ENCODE data around the gene KLHL33. TPM values are rescaled to one million over a fixed set of nuclear protein-coding genes. Genes with fewer than 3 reads are reported as not detected.

Gene KLHL33
- total RNA-seq, 1 experiment from 2014 or later: not detected

DNA sequence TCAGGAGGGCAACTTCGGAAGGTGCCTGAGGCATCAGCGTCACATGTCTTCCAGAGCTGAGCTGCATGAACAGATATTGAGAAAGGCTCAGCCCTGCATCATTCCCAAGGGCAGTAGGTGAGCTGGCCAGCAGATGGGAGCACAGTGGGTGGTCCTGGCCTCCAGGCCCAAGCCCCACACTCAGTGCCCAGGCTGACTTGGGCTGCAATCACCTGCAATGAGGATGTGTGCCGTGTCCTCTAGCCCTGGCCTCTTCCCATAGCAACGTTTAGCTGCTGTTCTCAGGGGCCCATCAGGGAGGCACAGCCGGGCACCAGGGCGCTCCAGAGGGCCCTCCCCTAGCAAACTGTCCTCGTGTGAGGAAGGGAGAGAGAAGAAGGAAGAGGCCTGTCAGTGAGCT, 54.6 kb downstream of the KLHL33 start:
- no peaks in the 10 kb centered on the region for H3K4me1 ChIP-seq (ENCODE audit: control insufficient read depth, insufficient read depth, low read length)
- DNase-seq (ENCODE audit: low read depth, low spot score) (no peak), ATAC-seq (no peak)
- CTCF ChIA-PET: no interaction called here
- POLR2A ChIA-PET: no interaction called here
- BruUV-seq (replicated peaks): no TSS peak
- peaks cover 4% of the 10 kb centered on the region for H3K36me3 ChIP-seq (ENCODE audit: control insufficient read depth, insufficient read depth, low read length)
- TF ChIP-seq POLR2AphosphoS5 (IDR thresholded peaks at IDR 0.05; ENCODE audit: low read depth, low read length): no peak
- no peak for TF ChIP-seq TCF7L2 (IDR thresholded peaks at IDR 0.05; ENCODE audit: low read depth, low read length)
- TF ChIP-seq, protein P1, sequence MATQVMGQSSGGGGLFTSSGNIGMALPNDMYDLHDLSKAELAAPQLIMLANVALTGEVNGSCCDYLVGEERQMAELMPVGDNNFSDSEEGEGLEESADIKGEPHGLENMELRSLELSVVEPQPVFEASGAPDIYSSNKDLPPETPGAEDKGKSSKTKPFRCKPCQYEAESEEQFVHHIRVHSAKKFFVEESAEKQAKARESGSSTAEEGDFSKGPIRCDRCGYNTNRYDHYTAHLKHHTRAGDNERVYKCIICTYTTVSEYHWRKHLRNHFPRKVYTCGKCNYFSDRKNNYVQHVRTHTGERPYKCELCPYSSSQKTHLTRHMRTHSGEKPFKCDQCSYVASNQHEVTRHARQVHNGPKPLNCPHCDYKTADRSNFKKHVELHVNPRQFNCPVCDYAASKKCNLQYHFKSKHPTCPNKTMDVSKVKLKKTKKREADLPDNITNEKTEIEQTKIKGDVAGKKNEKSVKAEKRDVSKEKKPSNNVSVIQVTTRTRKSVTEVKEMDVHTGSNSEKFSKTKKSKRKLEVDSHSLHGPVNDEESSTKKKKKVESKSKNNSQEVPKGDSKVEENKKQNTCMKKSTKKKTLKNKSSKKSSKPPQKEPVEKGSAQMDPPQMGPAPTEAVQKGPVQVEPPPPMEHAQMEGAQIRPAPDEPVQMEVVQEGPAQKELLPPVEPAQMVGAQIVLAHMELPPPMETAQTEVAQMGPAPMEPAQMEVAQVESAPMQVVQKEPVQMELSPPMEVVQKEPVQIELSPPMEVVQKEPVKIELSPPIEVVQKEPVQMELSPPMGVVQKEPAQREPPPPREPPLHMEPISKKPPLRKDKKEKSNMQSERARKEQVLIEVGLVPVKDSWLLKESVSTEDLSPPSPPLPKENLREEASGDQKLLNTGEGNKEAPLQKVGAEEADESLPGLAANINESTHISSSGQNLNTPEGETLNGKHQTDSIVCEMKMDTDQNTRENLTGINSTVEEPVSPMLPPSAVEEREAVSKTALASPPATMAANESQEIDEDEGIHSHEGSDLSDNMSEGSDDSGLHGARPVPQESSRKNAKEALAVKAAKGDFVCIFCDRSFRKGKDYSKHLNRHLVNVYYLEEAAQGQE (IDR thresholded peaks at IDR 0.05; ENCODE audit: insufficient read depth in 1 of 2, low read depth in 2 of 2, low read length in 1 of 2): no peak
- no peak for TF ChIP-seq SIN3A (IDR thresholded peaks at IDR 0.05; ENCODE audit: borderline replicate concordance, insufficient read depth, low read depth, low read length)
- TF ChIP-seq, protein P2, sequence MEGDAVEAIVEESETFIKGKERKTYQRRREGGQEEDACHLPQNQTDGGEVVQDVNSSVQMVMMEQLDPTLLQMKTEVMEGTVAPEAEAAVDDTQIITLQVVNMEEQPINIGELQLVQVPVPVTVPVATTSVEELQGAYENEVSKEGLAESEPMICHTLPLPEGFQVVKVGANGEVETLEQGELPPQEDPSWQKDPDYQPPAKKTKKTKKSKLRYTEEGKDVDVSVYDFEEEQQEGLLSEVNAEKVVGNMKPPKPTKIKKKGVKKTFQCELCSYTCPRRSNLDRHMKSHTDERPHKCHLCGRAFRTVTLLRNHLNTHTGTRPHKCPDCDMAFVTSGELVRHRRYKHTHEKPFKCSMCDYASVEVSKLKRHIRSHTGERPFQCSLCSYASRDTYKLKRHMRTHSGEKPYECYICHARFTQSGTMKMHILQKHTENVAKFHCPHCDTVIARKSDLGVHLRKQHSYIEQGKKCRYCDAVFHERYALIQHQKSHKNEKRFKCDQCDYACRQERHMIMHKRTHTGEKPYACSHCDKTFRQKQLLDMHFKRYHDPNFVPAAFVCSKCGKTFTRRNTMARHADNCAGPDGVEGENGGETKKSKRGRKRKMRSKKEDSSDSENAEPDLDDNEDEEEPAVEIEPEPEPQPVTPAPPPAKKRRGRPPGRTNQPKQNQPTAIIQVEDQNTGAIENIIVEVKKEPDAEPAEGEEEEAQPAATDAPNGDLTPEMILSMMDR (IDR thresholded peaks at IDR 0.05): no peak
- intact Hi-C loops (cut with micrococcal nuclease; ENCODE audit: unreplicated experiment) (no loop called here), in situ Hi-C loops (cut with HindIII; ENCODE audit: low pct_unique_long_range_greater_than_20kb, low sequenced_read_pairs) (no loop called here)
- no peak overlapping the region for H3K4me3 ChIP-seq (ENCODE audit: low read depth in 2 of 2, low read length in 2 of 2)
- no peaks in the 10 kb centered on the region for H3K27me3 ChIP-seq (ENCODE audit: control insufficient read depth, insufficient read depth, low read length)
- no peak overlapping the region for H3K27ac ChIP-seq (ENCODE audit: low read length)
- no peaks in the 10 kb centered on the region for H3K9me3 ChIP-seq (ENCODE audit: control insufficient read depth, insufficient read depth, low read depth, low read length)

DNA sequence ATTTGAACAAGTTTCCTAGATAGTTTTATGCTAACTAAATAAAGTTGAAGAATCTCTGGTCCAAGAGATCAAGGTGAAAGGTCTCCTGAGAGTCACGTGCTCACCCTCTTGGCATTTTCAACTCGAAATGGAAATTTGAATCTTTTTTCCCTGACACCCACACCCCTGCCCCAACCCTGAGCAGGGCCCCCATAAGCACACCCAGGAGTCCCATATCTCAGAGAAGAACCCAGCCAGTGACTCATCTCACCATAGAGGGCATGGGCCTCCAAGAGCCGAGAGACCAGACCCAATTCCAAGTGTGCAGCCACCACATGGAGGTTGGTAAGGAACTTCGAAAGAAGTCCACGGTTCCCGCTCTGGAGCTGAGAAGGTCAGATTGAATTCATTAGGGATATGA, 55.3 kb downstream of the KLHL33 start:
- TF ChIP-seq, protein P2 (IDR thresholded peaks at IDR 0.05): no peak
- no peak for TF ChIP-seq POLR2AphosphoS5 (IDR thresholded peaks at IDR 0.05; ENCODE audit: low read depth, low read length)
- no peak for TF ChIP-seq TCF7L2 (IDR thresholded peaks at IDR 0.05; ENCODE audit: low read depth, low read length)
- TF ChIP-seq, protein P1 (IDR thresholded peaks at IDR 0.05; ENCODE audit: insufficient read depth in 1 of 2, low read depth in 2 of 2, low read length in 1 of 2): no peak
- no peak for TF ChIP-seq SIN3A (IDR thresholded peaks at IDR 0.05; ENCODE audit: borderline replicate concordance, insufficient read depth, low read depth, low read length)
- no peak overlapping the region for H3K27ac ChIP-seq (ENCODE audit: low read length)
- intact Hi-C loops (cut with micrococcal nuclease; ENCODE audit: unreplicated experiment) (no loop called here), in situ Hi-C loops (cut with HindIII; ENCODE audit: low pct_unique_long_range_greater_than_20kb, low sequenced_read_pairs) (no loop called here)
- POLR2A ChIA-PET: no interaction called here
- no peaks in the 10 kb centered on the region for H3K4me1 ChIP-seq (ENCODE audit: control insufficient read depth, insufficient read depth, low read length)
- no peak overlapping the region for H3K4me3 ChIP-seq (ENCODE audit: low read depth in 2 of 2, low read length in 2 of 2)
- ATAC-seq: no peak
- H3K9me3 ChIP-seq (ENCODE audit: control insufficient read depth, insufficient read depth, low read depth, low read length): no peaks in the 10 kb centered on the region
- no peaks in the 10 kb centered on the region for H3K27me3 ChIP-seq (ENCODE audit: control insufficient read depth, insufficient read depth, low read length)
- CTCF ChIA-PET: no interaction called here
- DNase-seq (ENCODE audit: low read depth, low spot score): no peak
- peaks cover 4% of the 10 kb centered on the region for H3K36me3 ChIP-seq (ENCODE audit: control insufficient read depth, insufficient read depth, low read length)
- BruUV-seq (replicated peaks): no TSS peak

Data from Panc1 (cell line).